Right lobe of liver (tissue), 4 donors: ENCODE data around the gene CRX.
"Not testable (repeated sequence)": the region's sequence is repeated elsewhere in the genome, so short reads cannot be mapped to it uniquely, and the experiment has no call there.

Experiments used
- POLR2A ChIP-seq: fragments of 450-650 bp; IDR thresholded peaks from one replicate; pipeline ENCODE4 v1.6.1; 2017; ENCODE audit warnings: antibody characterized with exemption, mild to moderate bottlenecking
- TF ChIP-seq, protein P1 (sequence below), 4 donors: fragments of 200-600 bp in 3 of 4; fragments of 450-650 bp in 1 of 4; IDR thresholded peaks; one replicate each; pipeline versions ENCODE4 v1.5.1 to v1.8.0; 2016 to 2022; ENCODE audit warnings: antibody characterized with exemption in 4 of 4, mild to moderate bottlenecking in 2 of 4
- donor health status: DM: no; HTN: no; CAD: no.
- donor health status: DM: no; HTN: no; CAD: no.
- donor health status: DM: no; HTN: yes; CAD: no.

DNA sequence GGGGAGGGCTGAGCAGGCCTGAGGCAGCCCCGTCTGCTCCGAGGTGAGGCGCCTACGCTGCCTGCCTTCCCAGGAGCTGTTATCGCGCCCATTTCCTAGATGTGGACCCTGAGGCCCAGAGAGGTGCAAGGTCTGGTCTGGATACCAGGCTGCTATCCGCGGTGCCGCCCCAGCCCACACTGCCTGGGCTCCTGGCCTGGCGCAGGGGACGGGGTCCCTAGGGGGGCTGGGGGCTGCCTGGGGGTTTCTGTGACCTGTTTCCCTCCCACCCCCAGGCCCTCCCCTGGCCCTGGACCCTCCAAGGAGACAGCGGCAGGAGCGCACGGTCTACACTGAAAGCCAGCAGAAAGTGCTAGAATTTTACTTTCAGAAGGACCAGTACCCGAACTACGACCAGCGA, 38.1 kb downstream of the CRX start:
- TF ChIP-seq, protein P1, sequence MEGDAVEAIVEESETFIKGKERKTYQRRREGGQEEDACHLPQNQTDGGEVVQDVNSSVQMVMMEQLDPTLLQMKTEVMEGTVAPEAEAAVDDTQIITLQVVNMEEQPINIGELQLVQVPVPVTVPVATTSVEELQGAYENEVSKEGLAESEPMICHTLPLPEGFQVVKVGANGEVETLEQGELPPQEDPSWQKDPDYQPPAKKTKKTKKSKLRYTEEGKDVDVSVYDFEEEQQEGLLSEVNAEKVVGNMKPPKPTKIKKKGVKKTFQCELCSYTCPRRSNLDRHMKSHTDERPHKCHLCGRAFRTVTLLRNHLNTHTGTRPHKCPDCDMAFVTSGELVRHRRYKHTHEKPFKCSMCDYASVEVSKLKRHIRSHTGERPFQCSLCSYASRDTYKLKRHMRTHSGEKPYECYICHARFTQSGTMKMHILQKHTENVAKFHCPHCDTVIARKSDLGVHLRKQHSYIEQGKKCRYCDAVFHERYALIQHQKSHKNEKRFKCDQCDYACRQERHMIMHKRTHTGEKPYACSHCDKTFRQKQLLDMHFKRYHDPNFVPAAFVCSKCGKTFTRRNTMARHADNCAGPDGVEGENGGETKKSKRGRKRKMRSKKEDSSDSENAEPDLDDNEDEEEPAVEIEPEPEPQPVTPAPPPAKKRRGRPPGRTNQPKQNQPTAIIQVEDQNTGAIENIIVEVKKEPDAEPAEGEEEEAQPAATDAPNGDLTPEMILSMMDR (IDR thresholded peaks at IDR 0.05): not testable (repeated sequence)
- TF ChIP-seq POLR2A: not testable (repeated sequence)
